HG03342 (cell line): ENCODE measurements around the gene EHMT1.
"Not testable (repeated sequence)": the region's sequence is repeated elsewhere in the genome, so short reads cannot be mapped to it uniquely, and the experiment has no call there.

ENCODE experiments used
- ATAC-seq: cut with Tn5 transposase; IDR thresholded peaks from one replicate; pipeline ENCODE4 v1.9.1; 2021; ENCODE audit warnings: mild to moderate bottlenecking, moderate library complexity; ENCODE audit not compliant: unreplicated experiment

Gene EHMT1

DNA sequence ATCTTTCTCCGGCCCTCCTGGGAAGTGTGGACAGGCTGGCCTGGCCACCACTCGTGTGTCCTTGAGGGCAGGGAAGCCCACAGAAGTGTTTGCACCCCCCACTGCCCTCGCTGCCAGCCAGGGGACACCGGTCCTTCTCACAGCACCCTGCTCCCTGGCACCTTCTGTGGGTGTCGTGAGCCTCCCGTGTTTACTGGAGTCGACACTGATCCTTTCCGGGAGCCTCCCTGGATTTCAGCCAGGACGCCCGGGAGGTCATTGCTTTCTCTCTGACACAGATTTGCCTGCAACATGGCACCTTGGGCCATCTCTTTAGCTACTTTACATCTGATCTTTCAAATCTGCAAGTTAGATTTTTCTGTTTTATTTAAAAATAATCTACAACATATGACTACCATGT is 138.3 kb downstream of the EHMT1 start:
- ATAC-seq: no peak

DNA sequence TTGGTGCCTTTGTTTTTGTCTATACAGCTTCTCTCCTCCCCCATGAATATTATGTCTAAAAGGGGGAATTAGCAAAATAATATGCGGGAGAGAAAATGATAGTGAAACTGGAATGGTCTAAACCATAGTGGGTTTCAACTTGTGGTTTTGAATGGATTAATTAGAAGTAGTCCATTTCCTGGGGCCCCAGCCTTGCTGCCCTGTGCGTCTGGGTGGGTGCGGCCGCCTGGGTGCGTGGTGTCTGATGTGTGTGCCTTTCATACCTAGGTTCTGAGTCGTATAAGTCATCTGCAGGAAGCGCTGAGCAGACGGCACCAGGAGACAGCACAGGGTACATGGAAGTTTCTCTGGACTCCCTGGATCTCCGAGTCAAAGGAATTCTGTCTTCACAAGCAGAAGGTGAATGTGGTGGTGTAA is 138.8 kb downstream of the EHMT1 start:
- ATAC-seq: no peak

DNA sequence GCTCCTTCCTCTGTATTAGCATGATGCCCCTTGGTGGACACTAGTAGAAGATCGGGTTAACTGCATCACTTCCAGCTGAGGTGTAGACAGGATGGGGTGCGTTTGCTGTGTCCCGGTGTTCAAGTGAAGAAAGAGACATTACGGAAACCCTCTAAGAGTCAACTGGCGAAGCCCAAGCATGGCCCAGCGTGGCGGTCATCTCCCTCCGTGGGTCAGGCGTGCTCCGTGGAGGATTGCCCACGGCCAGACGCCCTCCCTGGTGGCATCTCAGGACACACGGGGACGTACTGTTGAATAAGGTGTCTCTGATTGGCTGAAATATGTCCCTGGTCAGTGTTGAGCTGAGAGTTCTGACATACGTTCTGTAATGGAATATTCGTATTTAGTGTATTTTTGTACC is 139.3 kb downstream of the EHMT1 start:
- ATAC-seq: no peak

DNA sequence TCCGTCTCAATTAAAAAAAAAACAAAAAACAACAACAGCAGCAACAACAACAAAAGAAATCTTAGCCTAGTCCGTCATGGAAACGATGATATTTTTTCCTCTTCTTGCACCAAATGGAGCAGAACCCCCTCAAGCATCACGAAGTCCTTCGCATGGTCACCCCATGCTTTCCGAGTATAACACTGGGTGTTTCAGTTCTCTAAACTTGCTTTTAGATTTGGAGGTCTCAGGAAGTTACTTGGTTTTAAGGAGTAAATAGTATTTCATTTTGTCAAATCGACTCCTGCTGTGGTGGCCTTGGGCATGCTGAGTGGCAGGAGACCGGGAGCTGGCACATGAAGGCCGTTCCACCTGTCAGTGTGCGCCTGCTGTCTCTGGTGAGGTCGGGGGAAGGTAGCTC is 140.3 kb downstream of the EHMT1 start:
- no peak for ATAC-seq

DNA sequence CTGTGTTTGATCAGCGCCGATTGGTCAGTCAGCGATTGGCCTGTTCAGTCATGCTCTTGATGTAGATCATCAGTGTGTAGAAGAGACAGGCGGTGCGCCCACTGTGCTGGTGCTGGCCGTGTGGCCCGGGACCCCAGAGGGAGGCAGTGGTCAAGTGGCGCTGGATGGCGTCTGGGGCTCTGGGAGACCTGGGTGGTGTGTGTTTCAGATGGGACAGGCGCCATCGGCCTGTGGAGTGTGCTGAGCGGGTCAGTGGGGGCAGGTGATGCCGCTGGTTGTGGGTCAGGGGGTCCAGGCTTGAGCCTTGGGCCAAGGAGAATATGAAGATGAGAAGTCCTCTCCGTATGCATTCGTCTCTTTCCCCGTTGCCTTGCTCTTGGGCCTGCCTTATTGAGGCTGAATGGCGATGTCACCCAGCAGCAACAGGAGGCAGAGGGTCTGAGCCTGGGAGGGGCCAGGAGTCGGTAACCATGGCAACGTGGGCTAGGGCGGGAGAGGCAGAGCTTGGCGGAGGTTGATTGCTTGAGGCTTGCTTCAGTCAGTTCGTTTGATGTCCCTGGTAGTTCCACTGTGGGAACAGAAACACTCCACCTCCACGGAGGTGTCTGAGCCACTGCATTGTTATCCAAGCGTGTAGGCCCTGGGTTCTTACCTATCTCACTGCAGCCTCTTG is 141.0 kb downstream of the EHMT1 start:
- no peak for ATAC-seq

DNA sequence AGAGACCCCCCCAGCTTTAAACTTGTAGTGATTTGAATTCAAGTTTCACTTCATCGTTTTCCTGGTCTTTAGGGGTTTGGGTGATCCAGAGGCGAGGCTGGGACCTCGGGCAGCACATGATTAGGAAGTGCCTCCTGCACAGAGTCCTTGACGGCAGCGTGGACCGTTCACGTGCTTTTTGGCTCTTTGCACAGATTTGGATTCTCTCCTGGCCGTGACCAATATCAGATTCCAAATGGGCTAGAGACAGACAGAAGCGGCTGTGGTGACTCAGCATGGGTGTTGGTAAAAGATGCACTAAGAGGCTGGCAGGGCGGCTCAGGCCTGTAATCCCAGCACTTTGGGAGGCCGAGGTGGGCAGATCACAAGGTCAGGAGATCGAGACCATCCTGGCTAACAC is 141.6 kb downstream of the EHMT1 start:
- ATAC-seq: no peak

DNA sequence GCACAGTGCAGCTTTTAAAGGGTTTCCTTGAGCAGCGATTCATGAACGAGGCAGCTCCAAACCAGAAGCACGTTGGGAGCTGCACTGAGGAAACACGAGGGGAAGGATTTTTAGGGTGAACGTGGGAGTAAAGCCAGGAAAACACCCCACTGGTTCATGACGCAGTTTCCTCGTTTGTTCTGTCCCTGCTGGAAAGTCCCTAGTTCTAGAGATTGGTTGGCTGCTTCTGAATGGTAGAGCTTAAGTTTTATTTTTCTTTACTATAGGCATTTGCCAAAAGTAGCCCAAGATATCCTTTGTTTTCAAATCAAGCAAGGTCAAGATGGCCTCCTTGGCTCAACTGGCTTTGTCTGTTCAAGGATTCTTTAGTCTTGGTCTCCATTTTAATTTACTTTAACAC is 142.2 kb downstream of the EHMT1 start:
- no peak for ATAC-seq

DNA sequence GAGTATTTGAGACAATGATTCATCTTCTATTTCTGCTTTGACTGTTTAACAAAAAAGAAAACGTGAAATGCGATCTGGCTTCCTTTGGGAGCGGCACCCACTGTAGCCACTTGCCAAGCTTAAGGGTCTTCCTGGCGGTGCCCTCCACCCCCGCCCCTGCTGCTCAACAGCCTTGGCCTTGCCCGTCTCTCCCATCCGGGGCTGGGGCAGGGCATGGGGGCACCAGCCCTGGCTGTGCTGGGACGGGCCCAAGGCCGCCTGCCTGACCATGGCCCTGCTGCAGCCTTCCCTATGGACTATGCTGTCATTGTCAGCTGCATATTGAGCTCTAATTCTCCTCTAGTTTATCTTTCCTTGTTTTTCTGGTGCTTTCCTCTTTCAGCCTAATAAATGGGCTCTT is 143.0 kb downstream of the EHMT1 start:
- ATAC-seq: no peak

DNA sequence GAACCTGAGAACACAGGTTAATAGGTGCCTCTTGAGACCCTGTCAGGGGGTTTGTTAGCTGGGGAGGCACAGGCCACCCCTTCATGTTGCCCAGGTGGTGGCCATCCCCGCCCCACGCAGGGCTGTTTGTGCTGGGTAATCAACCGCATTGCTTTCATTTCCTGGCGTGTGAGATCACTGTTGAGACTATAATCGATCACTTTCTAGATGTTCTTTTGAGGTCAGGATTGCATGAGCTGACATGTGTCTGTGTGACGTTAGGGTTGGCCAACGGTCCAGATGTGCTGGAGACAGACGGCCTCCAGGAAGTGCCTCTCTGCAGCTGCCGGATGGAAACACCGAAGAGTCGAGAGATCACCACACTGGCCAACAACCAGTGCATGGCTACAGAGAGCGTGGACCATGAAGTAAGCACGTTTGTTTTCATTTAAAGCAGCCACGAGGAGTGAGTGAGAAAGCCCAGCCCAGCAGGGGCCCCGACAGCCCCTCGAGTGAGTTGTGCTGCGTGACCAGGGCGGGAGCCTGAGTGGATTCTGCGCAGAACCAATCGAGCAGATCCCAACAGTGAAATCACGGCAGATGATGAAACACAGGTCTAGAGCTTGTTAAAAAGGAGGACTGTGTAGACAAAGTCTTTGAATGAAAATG is 143.7 kb downstream of the EHMT1 start:
- peak; percentile 50 for ATAC-seq

DNA sequence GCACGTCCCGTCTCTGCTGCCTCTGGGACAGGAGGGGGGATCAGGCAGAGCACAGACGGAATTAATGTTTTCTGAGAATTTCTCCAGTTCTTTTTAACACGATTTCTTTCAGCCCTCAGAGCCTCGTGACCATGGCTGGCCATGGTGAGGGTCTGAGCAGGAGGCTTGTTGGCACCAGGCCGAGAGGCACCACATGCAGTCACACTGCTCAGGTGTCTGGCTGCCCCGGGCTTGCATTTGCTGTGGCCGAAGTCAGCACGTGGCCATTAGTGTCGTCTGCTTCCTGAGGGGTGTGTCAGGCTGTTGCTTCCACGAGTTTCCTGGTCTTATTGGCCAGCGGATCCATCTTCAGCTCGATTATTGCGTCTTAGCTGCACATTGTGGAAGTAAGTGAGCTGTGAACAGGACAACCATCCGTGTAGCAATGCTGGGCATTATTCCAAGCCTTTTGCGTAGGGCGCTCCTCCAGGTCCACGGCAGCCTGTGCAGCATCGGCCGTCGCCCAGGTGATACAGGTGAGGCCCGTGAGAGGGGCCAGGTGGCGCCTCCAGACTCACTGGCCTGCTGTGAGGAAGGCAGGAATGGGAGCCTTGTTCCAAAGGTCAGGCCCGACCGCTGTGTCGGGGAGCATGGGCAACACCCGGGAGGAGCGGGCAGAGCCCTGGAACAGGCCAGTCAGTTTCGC is 144.6 kb downstream of the EHMT1 start:
- no peak for ATAC-seq

DNA sequence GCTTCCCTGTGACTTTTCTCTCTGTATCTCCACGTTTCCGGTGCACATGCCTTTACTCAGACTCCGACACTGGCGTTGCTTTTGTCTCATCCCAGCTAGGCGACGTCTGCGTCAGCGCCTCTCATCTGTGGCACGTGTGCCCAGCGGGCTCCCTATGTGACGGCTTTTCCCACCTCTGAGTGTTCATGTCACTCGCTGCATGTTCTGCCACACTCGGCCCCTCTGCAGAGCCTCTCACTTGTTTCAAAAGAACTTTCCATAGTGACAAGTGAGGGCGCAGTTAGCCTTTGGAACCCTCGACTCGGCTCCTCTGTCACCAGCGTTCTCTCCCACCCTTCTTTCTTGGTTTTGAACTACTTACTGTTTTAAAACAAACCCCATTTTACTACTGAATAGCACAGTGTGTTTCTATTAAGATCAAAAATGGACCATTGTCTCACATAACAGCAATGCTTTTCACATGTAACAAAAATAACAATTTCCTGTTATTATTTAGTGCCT is 145.4 kb downstream of the EHMT1 start:
- no peak for ATAC-seq

DNA sequence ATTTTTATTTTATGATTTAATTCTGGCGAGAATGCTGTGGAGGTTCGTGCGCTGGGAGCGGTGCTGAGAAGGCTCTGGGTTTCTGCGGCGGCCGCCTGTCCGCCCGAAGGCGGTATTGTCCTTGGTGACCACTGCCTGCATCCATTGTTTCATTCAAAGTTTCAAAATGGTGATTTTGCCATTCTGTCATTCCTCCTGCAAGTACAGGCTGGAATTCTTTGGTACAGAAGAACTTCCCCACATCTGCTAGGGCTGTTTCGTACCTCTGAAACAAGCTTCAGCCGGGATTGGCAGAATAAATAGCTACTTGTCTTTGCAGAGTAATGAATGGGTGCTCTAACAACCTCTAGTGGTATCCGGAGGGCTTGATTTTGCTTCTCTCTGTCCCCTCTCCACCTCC is 146.2 kb downstream of the EHMT1 start:
- no peak for ATAC-seq

DNA sequence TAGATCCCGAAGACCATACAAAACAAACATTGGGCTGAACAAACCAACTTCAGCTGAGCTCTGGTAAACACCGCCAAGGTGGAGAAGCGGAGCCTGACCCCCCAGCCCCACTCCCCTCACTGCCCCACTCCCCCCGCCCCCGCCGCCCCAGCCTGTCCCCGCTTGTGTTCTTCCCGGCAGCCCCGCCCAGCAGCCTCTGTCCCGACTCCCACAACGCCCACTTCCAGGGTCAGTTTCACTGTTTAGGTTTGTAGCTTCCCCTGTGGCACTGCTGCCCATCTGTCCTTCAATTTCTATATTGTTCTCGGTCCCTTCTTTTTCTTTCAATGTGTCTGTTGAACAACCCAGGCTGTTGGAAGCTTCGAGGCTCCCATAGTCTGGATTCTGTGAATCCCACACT is 146.7 kb downstream of the EHMT1 start:
- ATAC-seq: no peak

DNA sequence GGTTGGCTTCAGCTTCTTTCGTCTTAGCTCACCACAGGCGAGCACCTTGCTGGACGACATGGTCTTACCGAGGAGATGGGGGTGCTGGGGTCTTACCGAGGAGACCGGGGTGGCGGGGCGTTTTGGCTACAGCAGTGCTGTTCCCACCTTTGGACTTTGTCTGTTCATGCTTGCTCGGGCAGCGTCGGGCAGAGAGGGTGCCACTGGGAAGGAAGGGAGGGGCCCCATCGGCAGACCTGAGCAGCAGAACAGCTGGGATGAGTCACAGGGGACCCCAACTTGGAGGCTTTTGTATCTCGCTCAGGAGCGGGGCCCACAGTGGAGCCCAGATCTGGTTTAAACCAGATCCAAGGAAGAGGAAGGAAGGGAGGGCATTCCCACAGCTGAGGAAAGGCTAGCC is 152.8 kb downstream of the EHMT1 start:
- ATAC-seq: no peak

DNA sequence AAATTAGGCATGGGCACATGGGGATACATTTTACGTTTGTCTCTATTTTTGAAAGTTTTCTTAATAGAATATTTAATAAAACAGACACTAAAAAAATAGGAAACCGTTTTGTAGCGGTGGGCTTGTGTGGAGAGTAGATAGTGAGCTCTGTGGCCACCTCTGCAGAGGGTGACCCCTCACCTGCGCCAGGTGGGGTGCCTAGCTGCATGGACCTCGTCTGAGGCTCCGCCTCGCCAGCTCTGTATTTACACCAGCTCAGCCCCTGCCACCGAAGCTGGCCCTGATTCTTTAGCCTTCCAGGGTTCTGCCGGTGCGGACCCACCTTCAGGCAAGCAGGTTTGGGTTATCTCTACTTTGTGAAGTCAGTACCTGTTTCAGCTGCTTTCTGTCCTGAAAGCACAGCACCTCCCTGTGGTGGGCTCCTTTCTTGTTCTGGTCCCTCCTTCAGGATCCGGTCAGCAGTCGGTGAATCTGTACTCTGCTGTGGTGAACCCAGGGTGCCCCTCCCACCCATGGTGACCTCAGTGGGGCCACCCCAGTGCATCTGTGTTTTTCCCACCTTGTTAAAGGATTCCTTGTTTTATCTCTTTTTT is 153.6 kb downstream of the EHMT1 start:
- ATAC-seq: no peak

DNA sequence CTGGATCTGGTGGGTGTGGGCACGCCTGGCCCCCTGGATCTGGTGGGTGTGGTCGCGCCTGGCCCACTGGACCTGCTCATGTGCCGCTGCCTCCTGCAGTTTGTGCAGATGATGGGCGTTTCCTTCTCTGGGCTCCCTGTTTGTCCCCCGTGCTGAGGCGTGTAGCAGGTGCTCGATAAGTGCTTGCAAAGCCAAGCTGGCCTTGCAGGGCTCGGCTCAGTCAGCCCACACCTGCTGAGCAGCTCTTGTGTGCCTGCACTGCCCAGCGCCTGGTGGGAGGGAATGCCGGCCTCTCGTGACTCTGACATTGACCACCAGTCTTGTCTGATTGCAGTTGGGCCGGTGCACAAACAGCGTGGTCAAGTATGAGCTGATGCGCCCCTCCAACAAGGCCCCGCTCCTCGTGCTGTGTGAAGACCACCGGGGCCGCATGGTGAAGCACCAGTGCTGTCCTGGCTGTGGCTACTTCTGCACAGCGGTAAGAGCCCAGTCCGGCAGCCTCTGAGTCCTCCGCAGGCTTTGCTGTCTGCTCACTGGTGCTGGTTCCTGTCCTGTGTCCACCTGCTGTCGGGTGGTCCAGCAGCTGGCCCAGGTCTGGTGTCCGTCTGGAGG is 156.1 kb downstream of the EHMT1 start:
- ATAC-seq: no peak

DNA sequence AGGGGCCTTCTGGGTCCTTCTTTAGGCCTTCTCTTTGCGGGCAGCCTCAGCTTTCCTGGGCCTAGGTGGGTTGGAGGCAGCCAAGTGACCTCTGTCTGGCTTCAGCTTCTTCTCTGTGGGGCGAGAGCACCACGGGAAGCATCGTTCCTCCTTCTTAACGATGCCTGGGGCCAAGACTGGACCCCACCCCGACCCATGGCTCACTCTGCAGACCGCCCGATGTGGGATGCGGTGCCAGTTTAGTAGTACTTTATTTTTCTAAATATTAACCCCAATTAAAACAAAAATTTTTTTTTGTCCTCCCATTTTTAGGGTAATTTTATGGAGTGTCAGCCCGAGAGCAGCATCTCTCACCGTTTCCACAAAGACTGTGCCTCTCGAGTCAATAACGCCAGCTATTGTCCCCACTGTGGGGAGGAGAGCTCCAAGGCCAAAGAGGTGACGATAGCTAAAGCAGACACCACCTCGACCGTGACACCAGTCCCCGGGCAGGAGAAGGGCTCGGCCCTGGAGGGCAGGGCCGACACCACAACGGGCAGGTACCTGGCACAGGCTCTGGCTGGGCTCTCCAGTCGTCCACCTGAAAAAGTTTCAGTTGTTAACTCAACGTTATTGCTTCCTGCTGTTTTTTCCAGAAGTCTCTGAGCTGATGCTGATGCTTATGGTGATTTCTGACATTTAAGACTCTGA is 157.6 kb downstream of the EHMT1 start:
- no peak for ATAC-seq

DNA sequence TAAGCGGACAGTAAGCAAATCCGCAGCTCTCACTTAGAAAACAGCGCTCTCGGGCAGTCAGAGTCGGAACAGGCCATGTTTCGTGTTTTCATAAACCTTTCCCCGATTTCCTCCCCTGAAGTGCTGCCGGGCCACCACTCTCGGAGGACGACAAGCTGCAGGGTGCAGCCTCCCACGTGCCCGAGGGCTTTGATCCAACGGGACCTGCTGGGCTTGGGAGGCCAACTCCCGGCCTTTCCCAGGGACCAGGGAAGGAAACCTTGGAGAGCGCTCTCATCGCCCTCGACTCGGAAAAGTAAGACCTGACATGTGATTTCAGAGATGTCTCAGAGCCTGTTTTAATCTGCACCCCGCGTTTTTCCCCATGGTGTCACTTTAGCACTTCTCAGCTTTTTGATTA is 159.0 kb downstream of the EHMT1 start:
- ATAC-seq: no peak

DNA sequence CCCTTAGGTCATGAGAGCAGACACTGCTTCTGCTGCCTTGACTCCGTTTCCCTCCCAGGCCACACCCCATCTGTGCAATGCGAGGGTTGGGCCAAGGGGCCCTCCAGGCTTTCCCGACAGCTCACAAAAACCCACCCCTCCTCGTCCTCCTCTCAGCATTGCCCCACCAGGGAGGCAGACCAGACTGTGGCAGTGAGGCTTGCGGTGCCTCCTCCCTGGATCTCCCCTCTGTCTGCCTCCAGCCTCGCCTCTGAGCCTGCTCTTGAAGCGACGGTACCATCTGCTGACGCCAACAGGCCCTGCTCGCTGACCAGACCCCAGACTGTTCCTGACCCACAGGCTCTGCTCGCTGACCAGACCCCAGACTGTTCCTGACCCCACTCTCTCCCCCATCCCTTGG is 159.5 kb downstream of the EHMT1 start:
- ATAC-seq: no peak

DNA sequence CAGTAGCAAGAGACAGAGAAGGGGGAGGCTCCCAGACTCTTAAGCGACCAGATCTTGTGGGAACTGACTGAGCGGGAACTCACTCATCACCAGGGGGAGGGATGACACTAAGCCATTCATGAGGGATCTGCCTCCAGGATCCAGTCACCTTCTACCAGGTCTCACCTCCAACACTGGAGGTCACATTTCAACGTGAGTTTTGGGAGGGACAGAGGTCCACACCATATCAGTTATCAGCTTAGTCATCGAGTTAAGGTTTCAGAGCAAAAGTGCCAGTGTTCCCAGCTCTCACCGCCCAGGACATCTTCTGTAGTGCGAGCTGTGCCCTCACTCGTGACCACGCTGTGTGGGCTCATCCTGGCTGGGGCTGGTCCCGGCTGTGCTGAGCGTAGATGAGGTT is 160.1 kb downstream of the EHMT1 start:
- ATAC-seq: no peak

DNA sequence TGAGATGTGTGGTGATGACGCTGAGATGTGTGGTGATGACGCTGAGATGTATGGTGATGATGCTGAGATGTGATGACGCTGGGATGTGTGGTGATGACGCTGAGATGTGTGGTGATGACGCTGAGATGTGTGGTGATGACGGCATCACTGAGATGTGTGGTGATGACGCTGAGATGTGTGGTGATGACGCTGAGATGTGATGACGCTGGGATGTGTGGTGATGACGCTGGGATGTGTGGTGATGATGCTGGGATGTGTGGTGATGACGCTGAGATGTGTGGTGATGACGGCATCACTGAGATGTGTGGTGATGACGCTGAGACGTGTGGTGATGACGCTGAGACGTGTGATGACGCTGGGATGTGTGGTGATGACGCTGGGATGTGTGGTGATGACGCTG is 161.2 kb downstream of the EHMT1 start:
- ATAC-seq: not testable (repeated sequence)
